ENCODE data around the gene MCTP1.

DNA sequence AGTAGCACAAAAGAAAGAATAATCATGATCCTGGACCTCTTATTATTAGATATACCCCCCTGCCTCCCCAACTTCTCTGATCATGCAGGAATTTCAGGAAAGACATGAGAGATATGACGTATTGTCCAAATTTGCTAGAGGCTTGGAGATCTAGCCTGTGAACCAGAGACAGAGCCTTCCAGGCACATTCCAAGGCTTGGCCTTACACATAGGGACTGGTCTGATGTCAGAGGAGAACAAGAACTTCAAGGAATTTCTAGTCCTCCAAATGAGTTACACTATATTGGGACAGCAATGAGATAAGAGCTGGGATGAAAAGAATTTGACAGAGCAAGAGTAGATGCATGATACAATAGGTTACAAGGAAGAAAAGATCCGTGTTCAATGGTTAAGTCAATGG, 67.0 kb downstream of the MCTP1 start:
- TF ChIP-seq, protein P1, sequence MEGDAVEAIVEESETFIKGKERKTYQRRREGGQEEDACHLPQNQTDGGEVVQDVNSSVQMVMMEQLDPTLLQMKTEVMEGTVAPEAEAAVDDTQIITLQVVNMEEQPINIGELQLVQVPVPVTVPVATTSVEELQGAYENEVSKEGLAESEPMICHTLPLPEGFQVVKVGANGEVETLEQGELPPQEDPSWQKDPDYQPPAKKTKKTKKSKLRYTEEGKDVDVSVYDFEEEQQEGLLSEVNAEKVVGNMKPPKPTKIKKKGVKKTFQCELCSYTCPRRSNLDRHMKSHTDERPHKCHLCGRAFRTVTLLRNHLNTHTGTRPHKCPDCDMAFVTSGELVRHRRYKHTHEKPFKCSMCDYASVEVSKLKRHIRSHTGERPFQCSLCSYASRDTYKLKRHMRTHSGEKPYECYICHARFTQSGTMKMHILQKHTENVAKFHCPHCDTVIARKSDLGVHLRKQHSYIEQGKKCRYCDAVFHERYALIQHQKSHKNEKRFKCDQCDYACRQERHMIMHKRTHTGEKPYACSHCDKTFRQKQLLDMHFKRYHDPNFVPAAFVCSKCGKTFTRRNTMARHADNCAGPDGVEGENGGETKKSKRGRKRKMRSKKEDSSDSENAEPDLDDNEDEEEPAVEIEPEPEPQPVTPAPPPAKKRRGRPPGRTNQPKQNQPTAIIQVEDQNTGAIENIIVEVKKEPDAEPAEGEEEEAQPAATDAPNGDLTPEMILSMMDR (conservative IDR thresholded peaks at IDR 0.05), result no peak
- TF ChIP-seq ZFX (IDR thresholded peaks at IDR 0.05), result no peak
